Ishikawa (cell line): ENCODE results near the gene GAA.

Experiments
- CEBPB ChIP-seq: IDR thresholded peaks from 2 replicates; pipeline ENCODE4 v1.6.1; 2012
- CREB1 ChIP-seq: IDR thresholded peaks from 2 replicates; pipeline ENCODE4 v1.6.1; 2012; ENCODE audit warnings: low read depth
- EGR1 ChIP-seq: IDR thresholded peaks from 2 replicates; pipeline ENCODE4 v1.6.1; 2012
- EP300 ChIP-seq: IDR thresholded peaks from 2 replicates; pipeline ENCODE4 v1.6.1; 2012; ENCODE audit warnings: borderline replicate concordance
- FOXM1 ChIP-seq: IDR thresholded peaks from 2 replicates; pipeline ENCODE4 v1.6.1; 2012; ENCODE audit warnings: low read depth, borderline replicate concordance
- NFIC ChIP-seq: IDR thresholded peaks from 2 replicates; pipeline ENCODE4 v1.6.1; 2012
- RAD21 ChIP-seq: IDR thresholded peaks from 2 replicates; pipeline ENCODE4 v1.6.1; 2012; ENCODE audit warnings: low read depth
- REST ChIP-seq: IDR thresholded peaks from 2 replicates; pipeline ENCODE4 v1.6.1; 2012; ENCODE audit warnings: low read depth, mild to moderate bottlenecking
- TAF1 ChIP-seq: IDR thresholded peaks from 2 replicates; pipeline ENCODE4 v1.6.1; 2012; ENCODE audit warnings: low read depth, mild to moderate bottlenecking
- TCF12 ChIP-seq: IDR thresholded peaks from 2 replicates; pipeline ENCODE4 v1.6.1; 2012; ENCODE audit warnings: low read depth
- TEAD4 ChIP-seq: IDR thresholded peaks from 2 replicates; pipeline ENCODE4 v1.6.1; 2012
- YY1 ChIP-seq: IDR thresholded peaks from 2 replicates; pipeline ENCODE4 v1.6.1; 2012; ENCODE audit warnings: low read depth
- ZBTB7A ChIP-seq: IDR thresholded peaks from 2 replicates; pipeline ENCODE4 v1.6.1; 2012; ENCODE audit warnings: low read depth
- TF ChIP-seq, protein P1 (sequence below): IDR thresholded peaks from 2 replicates; pipeline ENCODE4 v1.6.1; 2012
- TF ChIP-seq, protein P2 (sequence below): IDR thresholded peaks from 2 replicates; pipeline ENCODE4 v1.6.1; 2012

Gene GAA

GRCh38 chr17:80055597-80055996, 45.8 kb upstream of the GAA start:
- TF ChIP-seq EP300 (no peak), YY1 (no peak), EGR1 (no peak), FOXM1 (no peak), RAD21 (no peak), CEBPB (no peak), TEAD4 (no peak), REST (no peak), CREB1 (no peak), TCF12 (no peak)
- TF ChIP-seq, protein P1, sequence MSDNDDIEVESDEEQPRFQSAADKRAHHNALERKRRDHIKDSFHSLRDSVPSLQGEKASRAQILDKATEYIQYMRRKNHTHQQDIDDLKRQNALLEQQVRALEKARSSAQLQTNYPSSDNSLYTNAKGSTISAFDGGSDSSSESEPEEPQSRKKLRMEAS = no peak
- TF ChIP-seq, protein P2, sequence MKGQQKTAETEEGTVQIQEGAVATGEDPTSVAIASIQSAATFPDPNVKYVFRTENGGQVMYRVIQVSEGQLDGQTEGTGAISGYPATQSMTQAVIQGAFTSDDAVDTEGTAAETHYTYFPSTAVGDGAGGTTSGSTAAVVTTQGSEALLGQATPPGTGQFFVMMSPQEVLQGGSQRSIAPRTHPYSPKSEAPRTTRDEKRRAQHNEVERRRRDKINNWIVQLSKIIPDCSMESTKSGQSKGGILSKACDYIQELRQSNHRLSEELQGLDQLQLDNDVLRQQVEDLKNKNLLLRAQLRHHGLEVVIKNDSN = no peak

DNA sequence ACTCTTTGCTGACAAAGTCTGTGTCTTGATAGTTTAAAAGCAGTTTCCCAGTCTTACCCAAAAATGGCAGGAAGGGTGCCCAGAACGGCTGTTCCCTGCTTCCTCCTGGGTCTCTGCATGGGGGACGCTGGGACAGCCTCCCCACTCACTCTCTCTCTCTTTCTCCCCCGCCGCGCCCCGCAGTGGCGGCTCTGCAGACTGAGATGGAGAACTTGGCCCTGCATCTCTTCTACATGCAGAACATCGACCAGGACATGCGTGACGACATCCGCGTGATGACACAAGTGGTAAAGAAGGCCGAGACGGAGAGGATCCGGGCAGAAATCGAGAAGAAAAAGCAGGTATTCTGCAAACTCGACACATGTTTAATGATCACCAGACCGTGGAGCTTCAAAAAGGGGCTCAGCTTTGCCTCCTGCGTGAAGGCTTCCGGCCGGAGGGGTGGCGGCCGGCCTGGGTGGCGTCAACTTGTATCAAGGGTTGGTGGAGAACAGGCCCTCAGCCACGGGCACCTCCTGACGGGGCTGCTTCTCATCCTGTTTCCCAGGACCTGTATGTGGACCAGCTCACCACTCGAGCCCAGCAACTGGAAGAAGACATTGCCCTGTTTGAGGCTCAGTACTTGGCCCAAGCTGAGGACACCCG, 42.9 kb upstream of the GAA start:
- no peak for TF ChIP-seq FOXM1
- no peak for TF ChIP-seq YY1
- TF ChIP-seq ZBTB7A = no peak
- no peak for TF ChIP-seq TAF1
- TF ChIP-seq TCF12 = no peak
- TF ChIP-seq, protein P1 = no peak
- TF ChIP-seq RAD21 = no peak
- TF ChIP-seq EP300 = no peak
- no peak for TF ChIP-seq CREB1
- TF ChIP-seq NFIC = no peak
- TF ChIP-seq REST = no peak
- TF ChIP-seq, protein P2 = no peak
- TF ChIP-seq TEAD4 = no peak

DNA sequence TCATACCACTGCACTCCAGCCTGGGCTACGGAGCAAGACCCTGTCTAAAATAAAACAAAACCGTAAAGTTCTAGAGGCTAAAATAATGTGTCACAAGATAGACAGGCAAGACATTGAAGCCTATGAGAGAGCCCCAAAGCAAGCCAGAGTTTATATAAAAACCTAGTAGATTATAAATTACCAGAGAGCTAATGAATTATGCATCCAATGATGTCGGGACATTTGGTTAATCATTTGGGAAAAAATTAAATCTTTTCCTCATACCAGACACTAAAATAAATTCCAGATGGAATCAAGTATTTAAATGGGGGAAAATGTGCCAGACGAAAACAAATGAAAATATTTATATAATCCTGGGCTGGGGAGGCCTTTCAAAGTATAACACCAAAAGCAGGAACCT, 40.7 kb upstream of the GAA start:
- no peak for TF ChIP-seq TCF12
- TF ChIP-seq EGR1 = no peak
- TF ChIP-seq, protein P2 = no peak
- TF ChIP-seq NFIC = no peak
- TF ChIP-seq YY1 = no peak
- TF ChIP-seq CEBPB = no peak

DNA sequence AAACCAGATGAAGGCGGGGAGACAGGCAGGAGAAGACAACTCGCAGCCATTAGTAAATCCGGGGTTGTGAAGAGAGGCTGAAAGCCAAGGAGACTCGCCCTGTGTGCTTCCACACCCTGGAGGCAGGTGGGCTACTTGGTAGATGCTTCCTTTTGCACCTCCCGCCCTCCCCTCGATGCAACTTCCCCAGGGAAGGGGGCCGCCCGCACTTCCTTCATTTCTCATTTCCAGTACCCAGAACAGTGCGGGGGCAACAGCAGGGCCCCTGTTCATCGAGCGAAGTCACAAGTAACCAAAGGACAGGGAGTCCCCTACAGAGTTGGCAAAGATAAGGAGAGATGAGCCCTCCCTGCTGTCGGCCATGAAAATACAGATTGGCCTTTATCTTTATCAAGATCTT, 40.0 kb upstream of the GAA start:
- TF ChIP-seq REST (no peak), EGR1 (no peak), RAD21 (no peak)
- TF ChIP-seq, protein P2 = no peak
- TF ChIP-seq, protein P1 = no peak
